ENCODE results near the gene NRBF2.
"Not testable (repeated sequence)": the region's sequence is repeated elsewhere in the genome, so short reads cannot be mapped to it uniquely, and the experiment has no call there.

Gene NRBF2

GRCh38 chr10:63119041-63119440 lies 14.1 kb upstream of the NRBF2 start:
- no peak for DNase-seq

- no peak for DNase-seq
These were observed 12.6 kb upstream of the NRBF2 start for GRCh38 chr10:63120554-63120953.

DNA sequence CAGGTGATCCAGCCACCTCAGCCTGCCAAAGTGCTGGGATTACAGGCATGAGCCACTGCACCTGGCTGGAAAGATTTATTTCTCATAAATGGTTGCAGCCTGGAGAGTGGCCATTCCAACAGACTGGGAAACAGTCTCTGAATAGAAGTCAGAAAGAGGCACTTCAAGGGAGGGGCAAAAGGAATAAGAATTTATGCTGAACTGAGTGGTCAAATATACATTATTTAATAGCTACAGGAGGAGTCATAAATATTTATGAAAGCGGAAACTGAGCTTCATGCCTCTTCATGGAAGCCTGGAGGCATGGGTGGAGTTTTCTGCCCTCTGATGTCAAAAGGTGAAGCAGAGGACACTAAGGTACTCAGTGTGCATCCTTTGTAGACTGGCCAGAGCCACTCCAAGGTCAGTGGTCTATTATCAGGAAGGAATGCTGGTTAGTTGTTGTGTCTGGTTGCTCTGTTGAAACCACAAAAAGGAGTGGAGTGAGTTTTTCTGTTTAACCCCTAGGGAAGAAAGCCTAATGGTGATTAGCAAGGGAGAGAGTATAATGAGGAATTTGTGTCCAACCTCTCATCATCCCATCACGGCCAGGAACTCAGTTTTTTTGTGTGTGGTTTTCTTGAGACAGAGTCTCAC lies 9.3 kb upstream of the NRBF2 start:
- no peak for DNase-seq

DNA sequence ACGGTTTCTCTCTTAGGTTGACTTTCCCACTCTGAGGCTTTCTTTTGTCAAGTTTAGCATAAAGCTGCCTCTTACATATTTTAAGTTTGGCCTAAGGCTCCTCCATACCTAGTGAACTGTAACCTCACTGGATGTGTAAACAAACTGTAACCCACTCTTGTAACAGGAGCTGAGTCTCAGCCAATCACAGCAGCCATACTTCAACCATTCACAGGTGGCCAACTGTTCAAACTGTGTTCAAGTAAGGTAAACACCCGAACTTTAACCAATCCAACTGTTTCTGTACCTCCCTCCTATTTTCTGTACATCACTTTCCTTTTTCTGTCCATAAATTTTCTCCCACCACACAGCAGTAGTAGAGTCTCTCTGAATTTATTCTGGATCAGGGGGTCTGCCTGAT lies 7.7 kb upstream of the NRBF2 start:
- no peak for DNase-seq

GRCh38 chr10:63128443-63128842 lies 4.7 kb upstream of the NRBF2 start:
- DNase-seq: no peak

- no peak for DNase-seq
These were observed 3.2 kb upstream of the NRBF2 start for GRCh38 chr10:63129888-63130287.

DNA sequence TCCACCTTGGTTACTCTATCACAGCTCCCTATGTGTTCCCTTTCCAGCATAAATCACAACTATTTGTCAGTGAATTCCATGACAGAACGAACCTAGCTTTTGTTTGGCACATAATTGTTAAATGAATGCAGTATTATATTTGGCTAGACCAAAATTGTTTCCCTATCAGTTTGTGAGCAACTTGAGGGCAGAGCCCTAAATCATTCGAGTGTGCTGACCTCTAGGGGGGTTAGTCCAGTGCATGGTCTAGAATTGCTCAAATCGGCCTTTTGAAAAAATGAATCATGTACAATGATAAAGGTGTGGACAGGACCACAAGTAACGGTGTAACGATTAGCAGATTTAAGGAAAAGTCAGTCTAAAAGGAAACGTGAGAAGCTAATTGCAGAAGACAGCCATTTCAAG lies 475 bp upstream of the NRBF2 start:
- DNase-seq: no peak

- peak; percentile 34 for DNase-seq
These were observed 861 bp downstream of the NRBF2 start for GRCh38 chr10:63133821-63134557.

DNA sequence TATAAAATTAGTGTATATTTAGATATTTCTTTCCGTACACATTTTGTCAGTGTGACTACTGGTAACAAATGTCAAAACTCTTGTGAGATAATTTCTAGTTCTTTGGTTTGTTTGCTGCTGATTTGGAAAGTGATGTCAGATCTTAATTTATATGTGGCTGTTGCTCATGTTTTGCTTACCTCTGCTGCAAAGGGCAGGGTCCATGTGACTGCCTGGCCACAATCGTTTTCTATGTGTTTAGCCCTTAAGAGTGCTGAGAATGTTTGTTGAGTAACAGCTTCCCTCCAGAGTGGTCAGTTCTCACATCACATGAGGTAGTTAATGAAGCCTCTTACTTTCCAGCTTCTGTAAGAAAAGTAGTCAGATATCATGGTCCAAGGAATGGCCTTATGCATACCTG lies 4.2 kb downstream of the NRBF2 start:
- DNase-seq: no peak

- no peak for DNase-seq
These were observed 6.9 kb downstream of the NRBF2 start for GRCh38 chr10:63140077-63140476.

GRCh38 chr10:63142136-63142535 lies 9.0 kb downstream of the NRBF2 start:
- DNase-seq: no peak

DNA sequence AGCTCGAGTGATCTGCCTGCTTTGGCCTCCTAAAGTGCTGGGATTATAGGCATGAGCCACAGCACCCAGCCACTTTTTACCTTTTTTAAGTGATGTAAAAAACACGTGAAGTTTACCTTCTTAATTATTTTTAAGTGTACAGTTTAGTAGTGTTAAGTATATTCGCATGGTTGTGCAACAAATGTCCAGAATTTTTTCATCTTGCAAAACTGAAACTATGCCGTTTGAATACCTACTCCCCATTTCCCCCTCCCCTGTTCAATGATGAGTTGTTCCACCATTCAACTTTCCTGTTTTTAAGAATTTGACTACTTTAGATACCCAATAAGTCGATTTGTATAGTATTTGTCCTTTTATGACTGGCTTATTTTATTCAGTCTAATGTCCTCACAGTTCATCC lies 10.9 kb downstream of the NRBF2 start:
- DNase-seq: no peak

DNA sequence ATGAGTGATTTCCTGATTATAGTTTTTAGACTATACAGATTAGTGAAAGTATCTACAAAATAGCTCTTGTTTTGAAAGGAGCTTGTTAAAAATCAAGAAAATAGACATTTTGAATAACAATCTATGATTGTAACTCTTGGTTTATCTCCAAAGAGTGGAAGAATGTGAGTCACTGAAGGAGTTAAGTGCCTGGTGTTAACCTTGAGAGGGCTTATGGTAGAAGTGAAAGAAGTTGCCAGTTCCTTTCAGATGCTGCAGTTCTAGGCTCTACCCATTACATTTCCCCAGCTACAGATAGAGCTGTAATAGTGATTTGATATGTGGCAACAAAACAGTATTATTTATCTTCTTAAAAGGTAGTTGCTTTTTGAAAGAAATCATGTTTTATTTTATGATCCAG lies 12.7 kb downstream of the NRBF2 start:
- no peak for DNase-seq

- DNase-seq: no peak
These were observed 13.4 kb downstream of the NRBF2 start for GRCh38 chr10:63146503-63146902.

- no peak for DNase-seq
These were observed 17.6 kb downstream of the NRBF2 start for GRCh38 chr10:63150745-63151144.

- DNase-seq: not testable (repeated sequence)
These were observed 20.9 kb downstream of the NRBF2 start for GRCh38 chr10:63153868-63154545.

DNA sequence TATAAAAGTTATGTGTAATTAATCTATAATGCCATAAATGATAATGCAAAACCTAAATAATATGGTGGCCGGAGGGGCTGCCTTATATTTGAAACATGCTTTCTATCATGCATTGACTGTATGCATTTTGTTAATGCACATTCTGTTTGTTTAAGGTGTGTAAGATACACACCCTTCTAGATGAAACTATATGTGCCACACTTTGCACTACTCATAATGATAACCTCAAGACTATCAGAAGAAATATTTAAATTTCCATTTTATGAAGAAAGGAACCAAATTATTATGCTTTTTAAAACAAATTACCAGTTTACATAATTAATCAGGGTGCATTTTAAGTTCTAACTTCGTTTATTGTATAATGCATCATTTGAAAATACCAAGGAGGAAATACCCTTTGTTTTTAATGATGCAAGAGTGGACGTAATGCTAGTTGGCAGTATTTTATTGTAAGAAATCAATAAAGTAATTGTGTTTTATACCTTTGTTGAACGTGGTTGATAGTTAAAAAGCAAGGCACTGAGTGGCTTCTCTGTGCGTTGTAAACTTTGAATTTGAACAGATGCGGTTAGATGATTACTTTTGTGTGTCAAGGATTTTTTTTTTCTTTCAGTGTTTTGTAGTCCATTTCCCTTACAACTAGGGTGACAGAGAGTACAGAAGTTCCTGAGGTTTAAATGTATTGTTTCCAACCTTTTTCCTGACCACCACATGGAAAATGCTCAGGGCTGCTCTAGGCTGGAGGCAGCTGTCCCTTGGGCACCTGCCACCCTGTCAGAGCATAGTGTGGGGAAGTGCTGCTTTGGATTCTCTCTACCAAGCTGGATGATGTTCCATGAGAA lies 21.6 kb downstream of the NRBF2 start:
- no peak for DNase-seq

- no peak for DNase-seq
These were observed 22.4 kb downstream of the NRBF2 start for GRCh38 chr10:63155388-63156020.

DNA sequence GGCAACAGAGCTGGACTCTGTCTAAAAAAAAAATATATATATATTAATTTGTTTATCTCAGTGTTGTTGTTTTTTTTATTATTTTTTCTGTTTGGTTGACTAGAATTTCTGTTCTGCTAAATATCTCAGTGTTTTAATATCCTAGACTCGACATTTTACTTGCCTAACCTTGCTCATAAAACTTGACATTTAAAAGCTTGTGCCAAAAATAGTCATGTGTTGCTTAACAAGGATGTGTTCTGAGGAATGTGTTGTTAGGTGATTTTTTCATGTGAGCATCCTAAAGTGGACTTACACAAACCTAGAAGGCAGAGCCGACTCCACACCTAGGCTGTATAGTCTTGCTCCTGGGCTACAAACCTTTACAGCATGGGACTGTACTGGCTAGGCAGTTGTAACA lies 23.1 kb downstream of the NRBF2 start:
- no peak for DNase-seq

GRCh38 chr10:63157845-63158624 lies 24.9 kb downstream of the NRBF2 start:
- DNase-seq: peak; percentile 74

GRCh38 chr10:63161592-63161991 lies 28.5 kb downstream of the NRBF2 start:
- DNase-seq: no peak

DNA sequence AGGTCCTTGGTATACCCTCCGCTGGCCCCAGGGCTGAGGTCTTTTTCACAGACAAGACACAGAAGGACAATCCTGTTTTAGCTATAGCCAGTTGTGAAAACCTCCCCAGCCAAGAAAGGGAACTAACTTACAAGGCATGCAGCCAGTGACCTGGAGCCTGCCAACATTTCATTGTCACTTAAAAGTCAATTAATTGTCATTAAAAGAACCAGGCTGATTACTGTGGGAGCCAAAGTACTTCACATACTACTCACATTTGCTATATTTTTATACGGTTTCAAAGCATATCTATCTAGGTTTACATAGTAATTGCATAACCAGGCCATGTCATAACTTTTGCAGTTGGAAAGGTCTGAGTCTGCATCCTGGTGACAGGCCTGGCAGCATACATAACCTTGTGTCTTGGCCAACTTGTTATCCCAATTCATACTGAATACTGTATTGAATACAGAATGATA lies 31.1 kb downstream of the NRBF2 start:
- DNase-seq: no peak
